ENCODE results near the gene UTRN. TPM values are rescaled to one million over a fixed set of nuclear protein-coding genes. Genes with fewer than 3 reads are reported as not detected.

UTRN gene
- total RNA-seq, 3 donors from 2014 or later = 204 to 397 (median 263) TPM

DNA sequence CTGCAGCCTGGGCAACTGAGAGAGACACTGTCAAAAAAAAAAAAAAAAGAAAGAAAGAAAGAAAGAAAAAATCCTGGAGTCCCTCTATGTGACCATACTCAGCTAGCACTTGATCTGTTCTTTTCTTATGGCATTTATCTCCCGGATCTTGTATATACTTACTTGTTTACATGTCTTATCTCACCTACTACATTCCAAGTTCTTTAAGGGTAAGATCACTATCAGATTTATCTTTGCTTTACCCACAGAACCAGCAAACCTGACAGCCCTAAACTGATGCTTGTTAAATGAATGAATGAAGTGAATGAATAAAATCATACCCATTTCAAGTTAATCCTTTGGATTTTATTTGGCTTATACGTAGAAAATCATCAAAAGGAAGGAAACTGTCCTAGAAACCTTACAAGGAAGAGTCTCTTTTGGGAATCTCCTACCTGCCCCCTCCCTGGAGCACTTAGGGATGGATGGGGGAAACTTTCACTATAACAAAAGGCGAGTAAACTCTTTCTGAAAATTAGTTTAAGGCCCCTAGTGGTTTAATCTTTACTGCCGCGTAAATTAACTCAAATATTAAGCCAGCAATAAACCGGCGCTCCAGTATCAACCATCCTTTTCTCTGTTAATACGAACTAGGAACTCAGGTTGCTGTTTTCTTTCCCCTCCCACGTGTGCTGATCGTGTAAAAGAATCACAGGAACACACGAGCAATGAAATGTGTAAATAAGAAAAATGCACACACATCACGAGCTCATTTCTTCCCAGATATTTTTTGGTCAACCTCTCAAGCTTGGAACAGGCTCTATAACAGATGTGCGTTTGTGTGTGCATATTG lies 1.3 kb upstream of the UTRN start:
- Histone ChIP-seq H3K27ac (peak overlapping the region; percentile 89 to 97), H3K27me3 (no peaks in the 10 kb centered on the region), H3K36me3 (no peaks in the 10 kb centered on the region), H3K9me3 (no peaks in the 10 kb centered on the region), H3K4me3 (peak overlapping the region; percentile 77 to 97 (median 88)), H3K4me1 (peaks cover 0 to 6% of the 10 kb centered on the region in 2 donors)
- no peak for DNase-seq (ENCODE audit: low spot score in 2 of 2)
- intact Hi-C loops (cut with DNase I; ENCODE audit: low total_unique reads) = no loop called here
- TF ChIP-seq, protein P1, sequence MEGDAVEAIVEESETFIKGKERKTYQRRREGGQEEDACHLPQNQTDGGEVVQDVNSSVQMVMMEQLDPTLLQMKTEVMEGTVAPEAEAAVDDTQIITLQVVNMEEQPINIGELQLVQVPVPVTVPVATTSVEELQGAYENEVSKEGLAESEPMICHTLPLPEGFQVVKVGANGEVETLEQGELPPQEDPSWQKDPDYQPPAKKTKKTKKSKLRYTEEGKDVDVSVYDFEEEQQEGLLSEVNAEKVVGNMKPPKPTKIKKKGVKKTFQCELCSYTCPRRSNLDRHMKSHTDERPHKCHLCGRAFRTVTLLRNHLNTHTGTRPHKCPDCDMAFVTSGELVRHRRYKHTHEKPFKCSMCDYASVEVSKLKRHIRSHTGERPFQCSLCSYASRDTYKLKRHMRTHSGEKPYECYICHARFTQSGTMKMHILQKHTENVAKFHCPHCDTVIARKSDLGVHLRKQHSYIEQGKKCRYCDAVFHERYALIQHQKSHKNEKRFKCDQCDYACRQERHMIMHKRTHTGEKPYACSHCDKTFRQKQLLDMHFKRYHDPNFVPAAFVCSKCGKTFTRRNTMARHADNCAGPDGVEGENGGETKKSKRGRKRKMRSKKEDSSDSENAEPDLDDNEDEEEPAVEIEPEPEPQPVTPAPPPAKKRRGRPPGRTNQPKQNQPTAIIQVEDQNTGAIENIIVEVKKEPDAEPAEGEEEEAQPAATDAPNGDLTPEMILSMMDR (IDR thresholded peaks at IDR 0.05) = peak in 1 of 3 donors; percentile 16
- TF ChIP-seq POLR2A (IDR thresholded peaks at IDR 0.05) = no peak

DNA sequence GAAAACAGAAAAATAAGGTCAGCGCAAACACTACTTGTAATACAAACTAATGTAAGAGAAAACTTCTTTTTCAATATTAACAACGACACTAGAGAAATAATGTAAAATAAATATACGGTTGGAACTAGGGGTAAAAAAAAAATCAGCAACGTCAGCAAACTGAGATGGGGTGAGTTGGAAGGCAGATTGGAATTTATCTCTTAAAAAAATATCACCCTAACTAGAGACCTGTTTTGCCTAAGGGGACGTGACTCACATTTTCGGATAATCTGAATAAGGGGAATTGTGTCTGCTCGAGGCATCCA lies 705 bp upstream of the UTRN start:
- DNase-seq (ENCODE audit: low spot score in 2 of 2) = no peak
- Histone ChIP-seq H3K9me3 (no peaks in the 10 kb centered on the region), H3K27ac (peak overlapping the region; percentile 89 to 97), H3K36me3 (no peaks in the 10 kb centered on the region), H3K27me3 (no peaks in the 10 kb centered on the region), H3K4me3 (peak overlapping the region; percentile 77 to 97 (median 88)), H3K4me1 (peaks cover 0 to 6% of the 10 kb centered on the region in 2 donors)
- intact Hi-C loops (cut with DNase I; ENCODE audit: low total_unique reads) = no loop called here
- no peak for TF ChIP-seq POLR2A (IDR thresholded peaks at IDR 0.05)
- TF ChIP-seq, protein P1 (IDR thresholded peaks at IDR 0.05) = no peak
- no peak for TF ChIP-seq POLR2AphosphoS5 (IDR thresholded peaks at IDR 0.05)

DNA sequence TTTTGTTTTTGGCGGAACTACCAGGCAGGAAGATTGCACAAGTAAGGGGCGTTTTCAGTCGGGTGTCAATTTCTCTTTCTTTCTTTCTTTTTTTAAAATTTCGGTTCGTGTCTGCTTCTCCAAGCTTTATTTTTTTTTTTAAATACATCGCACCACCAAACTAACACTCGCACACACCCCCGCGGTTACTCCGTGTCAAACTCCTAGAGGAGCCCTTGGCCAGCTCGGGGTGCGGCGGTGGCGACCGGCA lies 338 bp downstream of the UTRN start:
- intact Hi-C loops (cut with DNase I; ENCODE audit: low total_unique reads) = no loop called here
- Histone ChIP-seq H3K27ac (peak overlapping the region; percentile 89 to 97), H3K4me3 (peak overlapping the region; percentile 77 to 97 (median 88)), H3K27me3 (no peaks in the 10 kb centered on the region), H3K4me1 (peaks cover 0 to 6% of the 10 kb centered on the region in 2 donors), H3K9me3 (no peaks in the 10 kb centered on the region), H3K36me3 (no peaks in the 10 kb centered on the region)
- TF ChIP-seq POLR2A (IDR thresholded peaks at IDR 0.05) = no peak
- no peak for TF ChIP-seq POLR2AphosphoS5 (IDR thresholded peaks at IDR 0.05)
- peak in 1 of 2 donors; percentile 53 for DNase-seq (ENCODE audit: low spot score in 2 of 2)

DNA sequence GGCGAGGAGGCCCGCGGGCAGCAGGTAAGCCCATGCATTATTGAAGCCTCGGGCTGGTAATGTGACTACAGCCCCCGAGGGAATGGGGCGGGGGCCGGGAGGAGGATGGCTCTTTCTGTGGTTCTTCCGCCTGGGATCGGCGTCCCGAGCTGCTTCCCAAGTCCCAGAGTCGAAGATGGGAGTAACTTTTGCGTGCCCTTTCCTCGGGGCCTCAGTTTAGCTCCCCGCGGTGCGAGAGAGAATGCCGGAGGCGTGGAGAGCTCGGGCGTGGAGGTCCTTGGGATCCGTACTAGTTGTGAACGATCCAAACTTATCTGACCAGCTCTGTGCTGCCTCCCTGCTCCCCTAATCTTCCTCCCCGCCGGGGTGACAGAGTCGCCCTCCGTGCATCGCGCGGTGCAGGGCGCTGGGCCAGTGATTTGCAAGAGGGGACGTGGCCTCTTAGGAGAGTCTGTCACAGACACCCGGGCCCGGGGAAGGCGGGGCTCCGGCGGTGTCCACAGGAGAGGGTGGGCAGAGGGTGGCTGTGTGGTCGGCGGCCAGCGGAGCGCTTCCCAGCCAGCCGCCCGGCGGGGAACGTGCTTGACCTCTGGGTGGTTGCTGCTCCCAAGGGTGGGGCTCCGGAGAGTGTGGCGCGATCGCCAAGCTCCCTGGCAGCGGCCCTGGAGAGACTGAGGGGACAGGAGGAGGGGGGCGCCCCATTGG lies 815 bp downstream of the UTRN start:
- TF ChIP-seq POLR2AphosphoS5 (IDR thresholded peaks at IDR 0.05) (peak; percentile 10 to 28 (median 18)), POLR2A (IDR thresholded peaks at IDR 0.05) (no peak)
- TF ChIP-seq, protein P1 (IDR thresholded peaks at IDR 0.05) = peak in 1 of 3 donors; percentile 1
- Histone ChIP-seq H3K36me3 (no peaks in the 10 kb centered on the region), H3K4me1 (peaks cover 0 to 6% of the 10 kb centered on the region in 2 donors), H3K27me3 (no peaks in the 10 kb centered on the region), H3K4me3 (peak overlapping the region; percentile 77 to 97 (median 88)), H3K27ac (peak overlapping the region; percentile 89 to 97), H3K9me3 (no peaks in the 10 kb centered on the region)
- DNase-seq (ENCODE audit: low spot score in 2 of 2) = peak; percentile 43 to 61
- intact Hi-C loops (cut with DNase I; ENCODE audit: low total_unique reads) = no loop called here

DNA sequence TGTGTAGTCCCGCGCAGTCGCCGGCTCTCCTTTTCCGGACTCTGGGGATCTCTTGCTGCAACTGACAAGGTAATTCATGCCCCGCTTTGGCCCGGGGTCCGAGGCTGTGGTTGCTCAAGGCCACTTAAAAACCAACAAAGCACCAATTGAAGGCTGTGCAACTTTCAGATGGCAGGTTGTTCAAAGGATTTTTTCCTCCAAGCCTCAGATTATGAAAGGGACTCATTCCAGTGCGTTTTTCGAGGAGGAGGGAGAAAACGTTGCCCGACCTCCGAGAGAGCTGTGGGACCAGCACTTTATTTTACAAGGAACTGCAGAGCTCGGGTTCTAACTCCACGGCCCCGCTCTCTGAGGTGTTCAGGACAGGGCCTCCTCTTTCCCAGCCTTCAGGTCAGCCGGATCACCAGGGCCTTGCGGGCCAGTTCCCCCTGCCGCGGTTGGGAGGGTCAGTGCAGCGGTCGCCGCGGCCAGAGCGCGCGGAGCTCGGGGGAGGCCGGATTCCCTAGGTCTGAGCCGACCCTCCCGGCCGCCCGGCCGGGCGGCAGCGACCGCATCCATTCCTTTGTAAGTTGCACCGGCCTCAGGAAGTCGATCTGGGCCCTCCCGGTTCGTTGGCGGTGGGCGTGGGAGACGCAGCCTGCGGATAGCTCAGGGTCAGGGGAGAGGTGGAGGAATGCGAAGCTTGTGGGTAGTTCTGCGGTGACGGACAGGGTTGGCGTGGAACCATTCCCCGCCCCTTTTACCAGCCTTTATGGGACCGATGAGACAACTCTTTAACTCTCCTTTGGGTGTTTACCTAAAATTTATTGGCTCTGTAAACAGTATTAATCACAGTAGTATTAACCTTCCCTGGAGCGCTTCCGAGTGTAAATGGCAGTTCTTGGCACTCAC lies 1.6 kb downstream of the UTRN start:
- no peaks in the 10 kb centered on the region for H3K36me3 ChIP-seq
- H3K27ac ChIP-seq = peak overlapping the region; percentile 89 to 97
- intact Hi-C loops (cut with DNase I; ENCODE audit: low total_unique reads) = no loop called here
- H3K4me3 ChIP-seq = peak overlapping the region; percentile 77 to 97 (median 88)
- peak in 2 of 3 donors; percentile 27 to 44 for TF ChIP-seq POLR2AphosphoS5 (IDR thresholded peaks at IDR 0.05)
- no peak for TF ChIP-seq POLR2A (IDR thresholded peaks at IDR 0.05)
- no peaks in the 10 kb centered on the region for H3K27me3 ChIP-seq
- no peaks in the 10 kb centered on the region for H3K9me3 ChIP-seq
- H3K4me1 ChIP-seq = peaks cover 0 to 6% of the 10 kb centered on the region in 2 donors
- peak; percentile 42 to 70 for DNase-seq (ENCODE audit: low spot score in 2 of 2)

Measured in breast epithelium (tissue), 4 donors.